Stimulated activated CD4-positive, alpha-beta T cell treated with anti-CD3 and anti-CD28 coated beads, Interleukin-12 subunit alpha, Interleukin-12 subunit beta, amount 100 ng/mL, for 4 hours (primary cell): ENCODE measurements around the gene KLF13.

Experiments used
- DNase-seq: peaks from one replicate; pipeline ENCODE4 v3.0.0-alpha.2; 2020

The KLF13 gene

GRCh38 chr15:31317421-31318327 lies 9.0 kb upstream of the KLF13 start:
- DNase-seq, result no peak

- no peak for DNase-seq
Measured at GRCh38 chr15:31318429-31318828, 8.2 kb upstream of the KLF13 start.

GRCh38 chr15:31320022-31320421 lies 6.6 kb upstream of the KLF13 start:
- no peak for DNase-seq

- DNase-seq, result no peak
Measured at GRCh38 chr15:31321418-31321817, 5.2 kb upstream of the KLF13 start.

- no peak for DNase-seq
Measured at GRCh38 chr15:31322504-31322903, 4.1 kb upstream of the KLF13 start.

GRCh38 chr15:31323627-31324026 lies 3.0 kb upstream of the KLF13 start:
- DNase-seq, result no peak

GRCh38 chr15:31324186-31324585 lies 2.4 kb upstream of the KLF13 start:
- DNase-seq, result no peak

GRCh38 chr15:31324806-31325594 lies 1.6 kb upstream of the KLF13 start:
- no peak for DNase-seq

GRCh38 chr15:31325595-31326155 lies 960 bp upstream of the KLF13 start:
- peak; percentile 51 for DNase-seq

GRCh38 chr15:31326875-31327668 lies 437 bp downstream of the KLF13 start:
- peak; percentile 64 for DNase-seq

GRCh38 chr15:31327669-31328427 lies 1.2 kb downstream of the KLF13 start:
- peak; percentile 67 for DNase-seq

GRCh38 chr15:31328428-31328968 lies 1.9 kb downstream of the KLF13 start:
- DNase-seq, result peak; percentile 81

- no peak for DNase-seq
Measured at GRCh38 chr15:31328969-31329639, 2.5 kb downstream of the KLF13 start.

GRCh38 chr15:31329640-31330010 lies 3.0 kb downstream of the KLF13 start:
- DNase-seq, result no peak

- no peak for DNase-seq
Measured at GRCh38 chr15:31330111-31330785, 3.6 kb downstream of the KLF13 start.

GRCh38 chr15:31330836-31331235 lies 4.2 kb downstream of the KLF13 start:
- DNase-seq, result no peak

GRCh38 chr15:31331389-31331788 lies 4.8 kb downstream of the KLF13 start:
- no peak for DNase-seq

- no peak for DNase-seq
Measured at GRCh38 chr15:31332020-31332680, 5.5 kb downstream of the KLF13 start.

- DNase-seq, result no peak
Measured at GRCh38 chr15:31332681-31333071, 6.0 kb downstream of the KLF13 start.

- DNase-seq, result no peak
Measured at GRCh38 chr15:31333119-31333518, 6.5 kb downstream of the KLF13 start.
